ENCODE results near the gene RAB12.
"Not testable (repeated sequence)": the region's sequence is repeated elsewhere in the genome, so short reads cannot be mapped to it uniquely, and the experiment has no call there.

The RAB12 gene

GRCh38 chr18:8617907-8618306, 8.7 kb downstream of the RAB12 start:
- no peak overlapping the region for H3K4me3 ChIP-seq (ENCODE audit: low read length)
- no peaks in the 10 kb centered on the region for H3K27me3 ChIP-seq (ENCODE audit: control insufficient read depth, insufficient read depth, low read length)
- peaks cover 15% of the 10 kb centered on the region for H3K4me1 ChIP-seq (ENCODE audit: control insufficient read depth, insufficient read depth, low read length)
- no peak overlapping the region for H3K9ac ChIP-seq (ENCODE audit: low read length)
- no peak overlapping the region for H3K27ac ChIP-seq (ENCODE audit: low read depth, low read length)
- no peaks in the 10 kb centered on the region for H3K36me3 ChIP-seq (ENCODE audit: control insufficient read depth, insufficient read depth, low read length)

- Histone ChIP-seq H3K4me3 (ENCODE audit: low read length) (no peak overlapping the region), H3K36me3 (ENCODE audit: control insufficient read depth, insufficient read depth, low read length) (no peaks in the 10 kb centered on the region), H3K27ac (ENCODE audit: low read depth, low read length) (no peak overlapping the region), H3K27me3 (ENCODE audit: control insufficient read depth, insufficient read depth, low read length) (no peaks in the 10 kb centered on the region), H3K4me1 (ENCODE audit: control insufficient read depth, insufficient read depth, low read length) (peaks cover 15% of the 10 kb centered on the region), H3K9ac (ENCODE audit: low read length) (no peak overlapping the region)
Measured at GRCh38 chr18:8619041-8619440, 9.8 kb downstream of the RAB12 start.

GRCh38 chr18:8619835-8620577, 10.8 kb downstream of the RAB12 start:
- H3K27ac ChIP-seq (ENCODE audit: low read depth, low read length), result no peak overlapping the region
- H3K4me1 ChIP-seq (ENCODE audit: control insufficient read depth, insufficient read depth, low read length), result peaks cover 11% of the 10 kb centered on the region
- no peaks in the 10 kb centered on the region for H3K27me3 ChIP-seq (ENCODE audit: control insufficient read depth, insufficient read depth, low read length)
- H3K36me3 ChIP-seq (ENCODE audit: control insufficient read depth, insufficient read depth, low read length), result no peaks in the 10 kb centered on the region
- no peak overlapping the region for H3K9ac ChIP-seq (ENCODE audit: low read length)
- H3K4me3 ChIP-seq (ENCODE audit: low read length), result no peak overlapping the region

- Histone ChIP-seq H3K27me3 (ENCODE audit: control insufficient read depth, insufficient read depth, low read length) (no peaks in the 10 kb centered on the region), H3K9ac (ENCODE audit: low read length) (no peak overlapping the region), H3K36me3 (ENCODE audit: control insufficient read depth, insufficient read depth, low read length) (peaks cover 4% of the 10 kb centered on the region), H3K4me1 (ENCODE audit: control insufficient read depth, insufficient read depth, low read length) (peaks cover 6% of the 10 kb centered on the region), H3K4me3 (ENCODE audit: low read length) (no peak overlapping the region), H3K27ac (ENCODE audit: low read depth, low read length) (no peak overlapping the region)
Measured at GRCh38 chr18:8620845-8621244, 11.6 kb downstream of the RAB12 start.

GRCh38 chr18:8622625-8623024, 13.4 kb downstream of the RAB12 start:
- not testable (repeated sequence) for H3K9ac ChIP-seq (ENCODE audit: low read length); H3K27ac ChIP-seq (ENCODE audit: low read depth, low read length); H3K4me1 ChIP-seq (ENCODE audit: control insufficient read depth, insufficient read depth, low read length); H3K36me3 ChIP-seq (ENCODE audit: control insufficient read depth, insufficient read depth, low read length); H3K4me3 ChIP-seq (ENCODE audit: low read length); H3K27me3 ChIP-seq (ENCODE audit: control insufficient read depth, insufficient read depth, low read length)

GRCh38 chr18:8623549-8624106, 14.4 kb downstream of the RAB12 start:
- Histone ChIP-seq H3K4me1 (ENCODE audit: control insufficient read depth, insufficient read depth, low read length) (peaks cover under 1% of the 10 kb centered on the region), H3K36me3 (ENCODE audit: control insufficient read depth, insufficient read depth, low read length) (peaks cover 8% of the 10 kb centered on the region), H3K27me3 (ENCODE audit: control insufficient read depth, insufficient read depth, low read length) (no peaks in the 10 kb centered on the region), H3K27ac (ENCODE audit: low read depth, low read length) (no peak overlapping the region), H3K9ac (ENCODE audit: low read length) (no peak overlapping the region), H3K4me3 (ENCODE audit: low read length) (no peak overlapping the region)

GRCh38 chr18:8625461-8626092, 16.3 kb downstream of the RAB12 start:
- no peak overlapping the region for H3K27ac ChIP-seq (ENCODE audit: low read depth, low read length)
- peaks cover 3% of the 10 kb centered on the region for H3K4me1 ChIP-seq (ENCODE audit: control insufficient read depth, insufficient read depth, low read length)
- peaks cover 9% of the 10 kb centered on the region for H3K36me3 ChIP-seq (ENCODE audit: control insufficient read depth, insufficient read depth, low read length)

GRCh38 chr18:8626414-8627106, 17.3 kb downstream of the RAB12 start:
- no peak overlapping the region for H3K4me3 ChIP-seq (ENCODE audit: low read length)
- peaks cover 3% of the 10 kb centered on the region for H3K4me1 ChIP-seq (ENCODE audit: control insufficient read depth, insufficient read depth, low read length)
- no peak overlapping the region for H3K9ac ChIP-seq (ENCODE audit: low read length)
- H3K27ac ChIP-seq (ENCODE audit: low read depth, low read length), result no peak overlapping the region
- H3K27me3 ChIP-seq (ENCODE audit: control insufficient read depth, insufficient read depth, low read length), result no peaks in the 10 kb centered on the region
- peaks cover 13% of the 10 kb centered on the region for H3K36me3 ChIP-seq (ENCODE audit: control insufficient read depth, insufficient read depth, low read length)

More at GRCh38 chr18:8625461-8626092, 16.3 kb downstream of the RAB12 start:
- H3K27me3 ChIP-seq (ENCODE audit: control insufficient read depth, insufficient read depth, low read length), result no peaks in the 10 kb centered on the region
- no peak overlapping the region for H3K4me3 ChIP-seq (ENCODE audit: low read length)
- no peak overlapping the region for H3K9ac ChIP-seq (ENCODE audit: low read length)

- Histone ChIP-seq H3K9ac (ENCODE audit: low read length) (no peak overlapping the region), H3K4me3 (ENCODE audit: low read length) (no peak overlapping the region), H3K27ac (ENCODE audit: low read depth, low read length) (no peak overlapping the region), H3K4me1 (ENCODE audit: control insufficient read depth, insufficient read depth, low read length) (peaks cover 3% of the 10 kb centered on the region), H3K36me3 (ENCODE audit: control insufficient read depth, insufficient read depth, low read length) (peaks cover 13% of the 10 kb centered on the region), H3K27me3 (ENCODE audit: control insufficient read depth, insufficient read depth, low read length) (no peaks in the 10 kb centered on the region)
Measured at GRCh38 chr18:8627107-8627472, 17.9 kb downstream of the RAB12 start.

- no peak overlapping the region for H3K9ac ChIP-seq (ENCODE audit: low read length)
- no peaks in the 10 kb centered on the region for H3K27me3 ChIP-seq (ENCODE audit: control insufficient read depth, insufficient read depth, low read length)
- H3K4me3 ChIP-seq (ENCODE audit: low read length), result no peak overlapping the region
- H3K27ac ChIP-seq (ENCODE audit: low read depth, low read length), result no peak overlapping the region
- peaks cover 13% of the 10 kb centered on the region for H3K36me3 ChIP-seq (ENCODE audit: control insufficient read depth, insufficient read depth, low read length)
- H3K4me1 ChIP-seq (ENCODE audit: control insufficient read depth, insufficient read depth, low read length), result peaks cover 3% of the 10 kb centered on the region
Measured at GRCh38 chr18:8627540-8627939, 18.3 kb downstream of the RAB12 start.

GRCh38 chr18:8629602-8630001, 20.4 kb downstream of the RAB12 start:
- Histone ChIP-seq H3K36me3 (ENCODE audit: control insufficient read depth, insufficient read depth, low read length) (peaks cover 23% of the 10 kb centered on the region), H3K27ac (ENCODE audit: low read depth, low read length) (no peak overlapping the region), H3K4me1 (ENCODE audit: control insufficient read depth, insufficient read depth, low read length) (peaks cover 3% of the 10 kb centered on the region), H3K4me3 (ENCODE audit: low read length) (no peak overlapping the region), H3K9ac (ENCODE audit: low read length) (no peak overlapping the region), H3K27me3 (ENCODE audit: control insufficient read depth, insufficient read depth, low read length) (no peaks in the 10 kb centered on the region)

- H3K27ac ChIP-seq (ENCODE audit: low read depth, low read length), result no peak overlapping the region
- H3K4me3 ChIP-seq (ENCODE audit: low read length), result no peak overlapping the region
- H3K36me3 ChIP-seq (ENCODE audit: control insufficient read depth, insufficient read depth, low read length), result peaks cover 23% of the 10 kb centered on the region
- H3K27me3 ChIP-seq (ENCODE audit: control insufficient read depth, insufficient read depth, low read length), result no peaks in the 10 kb centered on the region
- no peak overlapping the region for H3K9ac ChIP-seq (ENCODE audit: low read length)
- peaks cover 3% of the 10 kb centered on the region for H3K4me1 ChIP-seq (ENCODE audit: control insufficient read depth, insufficient read depth, low read length)
Measured at GRCh38 chr18:8630546-8630945, 21.3 kb downstream of the RAB12 start.
